ENCODE results near the gene AQP4. TPM values are rescaled to one million over a fixed set of nuclear protein-coding genes. Genes with fewer than 3 reads are reported as not detected.

AQP4 gene, protein sequence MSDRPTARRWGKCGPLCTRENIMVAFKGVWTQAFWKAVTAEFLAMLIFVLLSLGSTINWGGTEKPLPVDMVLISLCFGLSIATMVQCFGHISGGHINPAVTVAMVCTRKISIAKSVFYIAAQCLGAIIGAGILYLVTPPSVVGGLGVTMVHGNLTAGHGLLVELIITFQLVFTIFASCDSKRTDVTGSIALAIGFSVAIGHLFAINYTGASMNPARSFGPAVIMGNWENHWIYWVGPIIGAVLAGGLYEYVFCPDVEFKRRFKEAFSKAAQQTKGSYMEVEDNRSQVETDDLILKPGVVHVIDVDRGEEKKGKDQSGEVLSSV
- total RNA-seq (2022; extraction: Qiagen RNA extraction), result not detected in 5 replicates

GRCh38 chr18:26865557-26865956 lies at the start of gene AQP4:
TSS of gene AQP4 (minus strand) at chr18:26865707. CDS start at chr18:26865689, 18 bp downstream.

